HG03457 (cell line): Measurements from ENCODE around the gene ARAP3.

Experiments used
- ATAC-seq: cut with Tn5 transposase; IDR thresholded peaks from one replicate; pipeline ENCODE4 v1.9.1; 2021; ENCODE audit warnings: moderate number of reproducible peaks; ENCODE audit not compliant: unreplicated experiment

ARAP3 gene

DNA sequence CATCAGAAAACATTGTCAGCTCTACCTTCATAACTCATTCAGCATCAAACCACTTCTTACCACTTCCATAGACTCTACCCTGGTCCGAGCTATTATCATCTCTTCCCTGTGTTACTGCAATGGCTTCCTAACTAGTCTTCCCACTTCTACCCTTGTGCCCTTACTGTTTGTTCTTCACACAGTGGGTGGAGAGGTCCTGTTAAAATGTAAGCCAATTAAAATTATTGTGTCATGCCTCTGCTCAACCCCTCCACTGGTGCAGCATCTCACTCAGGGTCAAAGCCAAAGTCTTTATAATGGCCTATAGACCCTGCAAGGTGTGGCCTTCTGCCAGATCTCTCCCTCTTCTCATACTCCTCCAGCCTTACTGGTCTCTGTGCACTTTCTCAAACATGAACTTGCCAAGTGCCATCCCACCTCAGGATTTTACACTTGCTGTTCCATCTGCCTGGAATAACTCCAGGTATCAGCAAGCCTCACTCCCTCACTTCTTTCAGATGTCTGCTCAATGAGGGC is 22.8 kb upstream of the ARAP3 start:
- no peak for ATAC-seq

DNA sequence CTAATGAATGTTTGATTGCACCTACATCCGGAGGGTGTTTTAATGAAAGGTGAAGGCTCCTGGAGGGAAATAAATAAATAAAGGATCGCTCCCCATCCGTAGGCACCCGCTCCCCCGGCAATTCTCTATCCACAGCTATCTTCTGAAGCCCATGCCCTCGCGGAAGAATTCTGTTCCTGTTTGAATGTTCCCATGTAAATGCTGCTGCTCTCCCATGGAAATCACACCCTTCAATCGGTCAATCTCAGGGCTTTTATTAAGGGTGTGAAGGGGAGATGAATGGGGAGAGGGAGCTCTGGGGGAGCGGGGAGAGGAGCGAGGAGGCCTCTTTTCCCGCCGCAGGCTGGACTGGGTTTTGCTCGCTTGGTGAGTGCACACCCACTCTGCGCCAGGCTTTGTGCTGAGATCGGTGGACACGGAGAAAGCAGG is 21.1 kb upstream of the ARAP3 start:
- no peak for ATAC-seq

DNA sequence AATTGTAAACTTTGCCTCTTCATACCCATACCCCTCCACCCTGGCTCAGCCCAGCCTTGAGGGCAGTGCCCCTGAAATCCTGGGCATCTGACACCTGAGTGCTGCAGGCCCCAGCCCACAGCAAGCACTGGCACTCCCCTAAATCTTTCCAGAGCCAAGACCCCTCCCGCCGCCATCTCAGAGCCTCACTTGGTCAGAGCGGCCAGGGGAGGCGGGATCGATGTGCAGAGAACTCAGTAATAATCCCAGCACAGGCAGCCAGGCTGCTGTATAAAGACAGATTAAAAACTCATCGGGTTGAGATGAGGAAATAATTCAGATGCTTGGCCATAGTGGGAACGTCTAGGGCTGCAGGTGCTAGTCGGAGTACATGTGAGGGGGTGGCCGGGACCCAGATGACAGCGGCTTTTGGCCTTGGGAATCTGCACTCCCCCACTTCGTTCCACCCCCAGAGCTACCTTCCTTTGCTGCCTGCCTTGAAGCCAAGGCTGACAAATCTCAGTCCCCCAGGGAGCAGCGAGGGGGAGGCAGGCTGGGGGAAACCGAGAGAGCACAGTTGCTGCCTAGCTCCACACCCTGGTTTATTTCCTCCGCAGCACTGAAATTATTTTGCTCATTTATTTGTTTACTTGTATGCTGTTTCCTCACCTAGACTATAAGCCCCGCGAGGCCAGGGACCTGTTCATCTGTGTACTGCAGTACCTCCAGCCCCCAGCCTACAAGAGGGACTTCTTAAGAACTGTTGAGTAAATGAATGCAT is 19.5 kb upstream of the ARAP3 start:
- ATAC-seq = no peak

DNA sequence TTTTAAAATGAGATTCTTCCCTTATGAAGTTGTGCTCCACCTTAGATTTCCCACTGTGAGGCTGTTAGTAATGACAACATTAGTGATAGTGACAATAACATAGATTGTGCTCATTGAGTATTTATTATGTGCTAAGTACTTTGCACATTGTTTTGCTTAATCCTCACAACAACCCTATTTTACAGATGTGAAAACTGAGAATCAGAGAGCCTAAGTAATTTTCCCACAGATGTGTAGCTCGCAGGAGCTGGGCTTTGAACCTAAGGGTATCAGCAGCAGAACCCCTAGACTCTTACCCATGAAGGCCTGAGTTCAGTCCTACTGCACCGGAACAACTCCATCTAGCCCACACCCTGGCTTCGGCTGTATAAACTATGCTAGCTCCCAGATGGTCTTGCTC is 15.6 kb upstream of the ARAP3 start:
- no peak for ATAC-seq

DNA sequence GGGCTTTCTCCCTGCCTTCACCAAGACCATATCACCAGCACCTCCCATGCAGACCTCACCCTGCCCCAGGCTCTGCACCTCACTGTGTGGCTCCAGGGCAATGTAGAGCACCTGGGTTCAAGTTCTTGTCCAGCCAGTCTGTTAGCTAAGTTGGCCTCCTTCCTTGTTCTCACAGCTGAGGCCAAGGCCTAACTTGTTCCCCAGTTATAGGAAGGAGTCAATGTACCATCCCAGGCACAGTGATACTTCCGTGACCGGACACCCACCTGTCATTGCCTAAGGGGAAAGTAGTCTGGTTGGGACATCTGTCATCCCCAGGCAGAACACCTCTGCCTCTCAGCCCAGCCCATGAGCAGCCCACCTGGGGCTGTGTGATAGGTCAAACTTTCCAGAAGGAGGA is 14.4 kb upstream of the ARAP3 start:
- no peak for ATAC-seq

DNA sequence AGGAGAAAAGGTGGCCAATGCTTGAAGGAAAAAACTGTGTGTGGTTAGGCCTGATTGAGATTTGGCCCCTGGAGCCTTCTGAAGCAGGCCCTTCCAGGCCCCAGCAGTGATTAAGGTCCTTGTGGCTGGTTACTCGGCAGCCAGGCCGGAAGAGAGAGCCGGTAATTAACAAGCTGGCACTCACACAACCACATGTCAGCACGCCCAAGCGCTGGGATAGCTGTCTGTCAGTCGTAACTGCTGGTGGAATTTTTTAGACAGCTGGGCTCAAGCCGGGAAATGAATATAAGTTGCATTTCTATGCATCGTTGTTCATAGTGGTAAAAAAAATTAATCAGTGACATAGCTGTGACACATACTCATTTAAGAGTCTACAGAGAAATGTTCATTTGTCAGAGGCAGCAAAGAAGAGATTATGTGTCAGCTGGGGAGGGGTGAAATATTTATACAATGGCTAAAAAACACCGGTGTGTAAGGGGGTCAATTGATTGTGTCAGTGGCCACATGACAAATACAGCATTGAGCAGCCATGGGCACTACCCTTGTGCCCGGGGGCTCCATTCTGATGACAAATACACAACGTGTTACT is 13.7 kb upstream of the ARAP3 start:
- no peak for ATAC-seq

DNA sequence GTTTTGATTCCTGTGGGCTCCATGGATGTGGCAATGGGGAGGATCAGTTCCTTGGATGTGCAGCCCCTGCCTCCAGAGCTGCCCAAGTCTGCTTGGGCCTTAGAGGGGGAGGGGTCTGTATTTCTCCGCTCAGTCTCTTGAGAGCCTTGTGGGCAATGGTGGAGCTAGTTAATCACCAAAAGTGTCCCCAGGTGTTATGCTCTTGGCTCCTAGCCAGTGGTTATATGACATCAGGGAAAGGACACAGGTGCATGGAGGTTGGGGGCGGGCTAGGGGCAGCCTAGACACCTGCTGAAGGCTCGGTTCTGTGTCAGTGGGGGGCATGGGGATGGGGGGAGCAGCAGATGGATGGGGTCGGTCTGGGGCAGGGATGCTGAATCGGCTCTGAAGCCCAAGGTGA is 12.4 kb upstream of the ARAP3 start:
- no peak for ATAC-seq

DNA sequence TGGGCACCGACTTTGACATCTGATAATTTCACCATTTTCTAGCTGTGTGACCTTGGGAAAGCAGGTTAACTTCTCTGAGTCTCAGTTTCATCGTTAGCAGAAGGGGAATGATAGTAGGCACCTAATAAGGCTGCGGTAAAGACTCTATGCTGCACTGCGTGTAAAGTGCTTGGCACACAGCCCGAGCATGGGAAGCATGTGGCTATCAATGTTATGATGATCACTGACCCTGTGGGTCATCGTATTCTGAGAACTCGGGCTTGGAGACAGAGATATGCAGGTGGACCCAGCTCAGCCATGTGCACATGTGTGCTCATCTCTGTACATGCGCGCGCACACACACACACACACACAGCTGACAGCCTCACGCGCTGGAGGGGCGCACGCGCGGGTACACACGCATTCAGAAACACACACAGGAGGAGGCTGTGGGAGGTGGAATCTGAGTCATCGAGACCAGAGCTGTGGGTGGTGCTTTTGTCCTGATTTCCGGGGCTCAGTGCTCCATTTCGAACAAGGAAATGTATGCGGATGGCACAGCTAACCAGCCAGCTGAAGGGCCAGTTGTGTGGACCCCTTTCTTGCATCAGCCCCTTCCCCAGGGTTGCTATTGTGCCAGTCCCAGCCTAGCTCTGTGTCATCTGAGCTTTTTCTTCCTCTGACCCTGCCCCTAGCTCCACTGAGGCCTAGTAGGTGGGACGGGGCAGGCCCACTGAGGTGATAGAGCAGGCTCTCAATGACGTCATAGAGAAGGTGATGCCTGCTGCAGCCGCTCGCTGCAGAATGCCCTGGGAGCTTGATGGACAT is 11.1 kb upstream of the ARAP3 start:
- no peak for ATAC-seq

DNA sequence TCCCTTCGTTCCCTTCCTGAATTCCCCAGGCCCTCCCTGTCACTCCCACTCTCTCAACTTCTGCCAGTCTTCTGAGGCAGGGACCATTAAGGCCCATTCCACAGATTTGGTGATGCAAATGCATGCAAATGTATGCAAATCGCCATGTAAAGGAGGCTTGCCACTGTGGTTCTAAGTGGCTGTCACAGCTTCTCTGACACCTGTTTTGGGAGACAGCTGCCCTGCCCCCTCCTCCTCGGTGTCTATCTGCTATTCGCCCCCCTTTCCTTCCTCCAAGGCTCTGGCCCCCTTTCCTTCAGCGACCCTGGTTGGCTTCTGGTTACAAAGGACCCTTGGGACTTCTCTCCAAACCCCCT is 10.5 kb upstream of the ARAP3 start:
- no peak for ATAC-seq

DNA sequence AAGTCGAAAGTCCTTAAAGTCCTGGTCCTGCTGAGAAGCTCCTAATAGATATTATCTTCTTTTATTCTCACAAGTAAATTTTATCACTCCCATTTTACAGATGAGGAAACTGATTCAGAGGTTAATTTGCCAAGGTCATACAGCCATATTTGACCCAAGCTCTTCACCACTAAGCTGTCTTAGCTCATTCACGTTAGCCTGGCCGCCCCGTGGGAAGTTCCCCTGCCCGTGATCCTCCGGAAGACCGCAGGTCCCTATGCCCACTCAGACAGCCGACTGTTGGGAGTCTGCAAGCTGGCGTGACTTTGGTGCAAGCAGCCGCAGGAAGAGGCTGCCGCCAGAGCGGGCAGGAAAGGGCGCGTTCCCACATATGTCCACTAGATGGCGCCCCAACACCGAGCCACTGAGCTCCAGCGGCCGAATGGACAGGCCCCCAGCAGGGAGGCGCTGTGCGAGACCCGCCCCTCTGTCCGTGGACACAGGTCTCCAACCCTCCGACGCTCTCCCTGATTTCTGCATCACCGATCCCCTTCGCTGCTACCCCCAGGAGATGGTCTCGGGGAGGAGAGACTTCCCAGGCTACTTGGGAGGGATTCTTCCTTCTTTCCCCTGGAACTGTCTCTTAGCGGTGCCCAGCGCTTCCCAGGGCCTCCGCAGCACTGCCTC is 10.0 kb upstream of the ARAP3 start:
- ATAC-seq = peak; percentile 65

DNA sequence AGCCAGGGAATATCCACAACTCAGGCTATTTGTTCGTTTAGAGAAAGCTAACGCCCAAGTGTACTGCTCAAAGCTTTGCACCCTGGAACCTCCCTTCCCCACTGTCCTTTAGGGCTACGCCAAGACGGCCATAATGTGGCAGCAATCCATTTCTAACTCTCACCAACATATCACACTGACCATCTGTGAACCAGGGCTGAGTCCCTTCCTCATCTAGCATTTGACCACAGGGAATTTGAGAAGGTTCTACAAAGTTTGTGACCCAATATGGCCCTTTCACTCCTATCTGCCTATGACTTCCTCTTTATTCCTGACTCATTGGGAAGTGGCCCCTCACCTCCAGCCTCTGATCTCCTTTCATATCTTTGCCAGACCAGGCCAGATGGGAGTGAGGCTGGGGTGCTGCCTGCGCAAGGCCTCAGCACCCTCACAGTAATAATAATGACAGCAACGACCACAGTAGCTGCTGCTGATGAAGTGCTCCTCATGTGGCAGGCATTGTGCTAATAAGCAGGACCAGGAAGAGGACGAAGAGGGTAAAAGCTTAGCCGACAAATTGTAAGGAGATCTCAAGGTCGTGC is 9.3 kb upstream of the ARAP3 start:
- ATAC-seq = no peak

DNA sequence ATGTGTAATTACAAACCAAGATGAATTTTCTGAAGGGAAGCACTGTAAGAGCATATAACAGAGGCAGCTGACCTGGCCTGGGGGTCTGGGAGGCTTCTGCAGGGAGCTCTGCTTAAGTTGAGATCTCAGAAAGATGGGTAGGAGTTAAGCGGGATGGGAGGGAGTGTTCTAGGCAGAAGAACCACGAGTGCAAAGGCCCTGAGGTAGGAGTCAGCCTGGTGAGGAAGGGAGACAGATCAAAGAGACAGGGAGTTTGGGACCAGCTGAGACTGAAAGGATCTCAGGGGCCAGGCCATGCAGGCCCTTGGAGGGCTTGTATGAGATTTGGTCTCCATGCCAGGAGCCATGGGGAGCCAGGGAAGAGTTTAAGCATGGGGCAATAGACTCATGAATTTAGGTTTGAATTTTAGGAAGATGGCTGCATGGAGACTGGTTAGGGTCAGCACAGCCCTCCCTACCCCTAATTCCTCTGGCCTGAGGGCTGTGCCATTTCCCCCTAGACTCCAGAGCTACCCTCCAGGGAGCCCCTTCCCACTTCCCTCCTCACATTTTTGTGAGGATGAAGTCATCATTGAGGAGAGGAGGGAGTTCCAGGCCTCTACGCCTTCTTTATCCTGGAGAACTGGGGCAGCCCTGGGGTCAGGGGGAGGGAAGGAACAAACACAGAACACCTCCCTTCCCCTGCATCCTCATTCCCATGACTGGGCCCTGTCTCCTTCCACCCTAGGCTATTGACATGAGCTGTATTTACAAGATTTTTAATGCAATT is 4.8 kb upstream of the ARAP3 start:
- ATAC-seq = no peak

DNA sequence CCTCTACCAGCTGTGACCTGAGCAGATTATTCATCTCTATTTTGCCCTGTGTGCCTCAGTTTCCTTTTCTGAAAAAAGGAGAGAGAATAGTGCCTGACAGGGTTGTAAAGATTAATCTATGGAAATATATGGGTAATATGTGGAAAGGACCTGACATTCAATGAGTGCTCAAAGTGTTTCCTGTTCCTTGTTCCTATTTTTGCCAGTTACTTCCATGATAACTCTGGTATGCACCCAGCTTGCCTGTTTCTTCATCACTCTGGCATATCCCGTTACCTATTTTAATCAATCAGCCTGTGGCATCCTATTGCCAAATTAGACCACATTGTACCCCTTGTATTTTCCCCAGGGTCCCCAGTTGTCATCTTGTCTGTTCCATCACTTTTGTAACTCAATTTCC is 3.6 kb upstream of the ARAP3 start:
- no peak for ATAC-seq

DNA sequence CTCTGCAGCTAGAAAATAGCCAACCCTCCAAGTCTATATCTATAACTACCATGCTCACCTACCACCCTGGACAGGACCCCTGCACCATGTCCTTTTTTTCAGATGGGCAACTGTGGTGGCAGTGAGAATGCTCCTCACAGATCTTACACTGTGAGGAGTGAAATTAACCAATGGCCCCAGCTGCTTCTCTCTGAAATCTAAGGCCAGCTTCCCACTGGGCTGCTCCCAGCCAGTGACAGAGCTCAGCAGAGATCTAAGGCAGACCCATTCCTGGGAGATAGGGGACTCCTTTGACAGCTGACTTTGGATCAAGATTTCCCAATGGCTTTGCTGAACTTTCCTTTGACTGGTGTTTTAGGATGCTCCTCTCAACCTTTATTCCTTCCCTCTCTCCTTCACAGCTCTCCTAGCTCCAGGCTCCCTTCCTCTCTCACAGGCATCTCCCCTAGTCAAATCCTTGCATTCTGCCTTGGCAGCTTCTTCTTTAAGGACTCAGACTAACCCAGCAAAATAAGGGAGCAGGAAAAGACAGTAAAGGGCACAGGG is 1.6 kb upstream of the ARAP3 start:
- no peak for ATAC-seq

DNA sequence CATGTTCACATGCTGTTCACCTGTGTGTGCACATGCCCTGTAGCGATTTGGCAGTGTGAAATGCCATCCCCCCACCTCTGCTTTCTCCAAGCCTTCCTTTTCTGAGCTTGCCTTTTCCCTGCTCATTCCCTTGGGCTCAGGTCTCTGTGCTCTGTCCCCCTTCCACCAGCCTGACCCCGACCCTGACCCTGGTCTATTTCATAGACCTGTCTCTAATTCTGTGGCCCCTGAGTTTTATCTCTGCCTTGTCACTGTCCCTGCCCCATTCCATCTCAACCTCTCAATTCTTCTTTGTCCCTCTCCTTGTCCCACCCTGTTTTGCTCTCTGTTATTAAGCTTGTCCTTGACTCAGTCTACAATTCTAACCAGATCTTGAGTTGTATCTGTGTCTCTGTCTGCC is 735 bp downstream of the ARAP3 start:
- no peak for ATAC-seq

DNA sequence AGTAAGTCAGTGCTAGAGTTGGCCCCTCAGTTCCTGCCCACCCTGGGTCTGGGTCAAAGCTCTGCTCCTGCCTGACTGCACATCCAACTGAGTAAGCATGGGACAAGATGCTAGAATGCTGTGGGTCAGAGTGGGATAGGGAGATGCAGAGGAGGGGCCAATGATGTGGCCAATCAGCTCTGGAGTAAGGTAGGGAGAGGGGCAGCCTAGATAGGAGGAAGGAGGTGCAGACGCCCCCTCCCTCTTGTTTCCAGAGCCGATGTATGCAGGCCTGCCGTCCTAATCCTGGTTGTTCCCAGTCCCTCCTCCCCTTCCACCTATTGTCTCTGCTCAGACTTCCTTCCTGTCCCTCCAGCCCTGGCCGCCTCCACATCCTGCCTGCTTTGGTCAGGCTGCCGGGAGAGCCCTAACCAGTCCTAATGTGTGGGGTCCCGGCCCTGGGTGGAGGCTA is 1.3 kb downstream of the ARAP3 start:
- ATAC-seq = no peak

DNA sequence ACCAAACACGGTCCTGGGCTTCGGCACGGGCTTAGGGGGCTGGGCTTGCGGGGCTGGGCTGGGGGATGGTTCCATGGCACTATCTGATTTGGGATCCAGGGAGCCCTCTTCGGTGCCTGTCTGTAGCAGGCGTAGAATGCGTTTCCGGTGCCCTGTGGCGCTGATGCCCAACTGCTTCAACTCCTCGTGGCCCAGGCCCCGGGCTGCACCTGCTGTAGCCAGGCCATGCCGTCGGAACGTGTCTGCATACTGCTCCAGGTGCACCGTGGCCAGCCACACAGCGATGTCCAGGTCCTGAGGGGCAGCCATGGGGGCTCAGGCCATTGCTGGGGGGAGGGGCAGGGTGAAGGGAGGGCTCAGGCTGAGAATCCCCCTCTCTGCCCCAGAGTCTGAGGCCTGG is 1.9 kb downstream of the ARAP3 start:
- ATAC-seq = no peak

DNA sequence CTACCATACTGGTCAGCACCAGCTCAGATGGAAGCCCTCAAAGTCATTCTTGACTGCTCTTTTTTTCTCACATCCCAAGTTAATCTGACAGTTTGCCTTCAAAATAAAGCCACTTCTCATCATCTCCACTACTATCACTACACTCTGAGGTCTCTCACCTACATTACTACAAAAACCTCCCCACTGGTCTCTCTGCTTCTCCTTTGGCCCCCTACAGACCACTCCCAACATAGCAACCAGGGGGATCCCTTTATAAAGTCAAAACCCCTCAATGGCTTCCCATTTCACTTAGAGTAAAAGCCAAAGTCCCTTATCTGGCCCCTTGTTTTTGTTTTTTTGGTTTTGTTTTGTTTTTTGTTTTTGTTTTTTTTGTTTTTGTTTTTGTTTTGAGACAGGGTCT is 4.6 kb downstream of the ARAP3 start:
- no peak for ATAC-seq

DNA sequence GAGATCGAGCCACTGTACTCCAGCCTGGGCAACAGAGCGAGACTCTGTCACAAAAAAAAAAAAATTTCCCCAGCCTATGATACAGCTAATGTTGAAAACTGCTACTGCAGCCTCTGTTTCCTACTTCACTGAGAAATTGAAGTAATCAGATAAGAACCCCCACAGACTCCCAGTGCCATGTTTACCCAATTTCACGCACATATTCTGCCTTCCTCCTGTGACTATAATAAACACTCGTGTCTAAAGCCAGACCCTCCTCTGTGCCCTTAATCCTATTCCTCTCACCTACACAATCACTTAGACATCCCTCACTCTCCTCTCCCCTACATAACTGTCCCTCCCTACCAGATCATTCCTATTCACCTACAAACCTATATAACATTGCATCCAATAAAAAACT is 6.4 kb downstream of the ARAP3 start:
- ATAC-seq = no peak

DNA sequence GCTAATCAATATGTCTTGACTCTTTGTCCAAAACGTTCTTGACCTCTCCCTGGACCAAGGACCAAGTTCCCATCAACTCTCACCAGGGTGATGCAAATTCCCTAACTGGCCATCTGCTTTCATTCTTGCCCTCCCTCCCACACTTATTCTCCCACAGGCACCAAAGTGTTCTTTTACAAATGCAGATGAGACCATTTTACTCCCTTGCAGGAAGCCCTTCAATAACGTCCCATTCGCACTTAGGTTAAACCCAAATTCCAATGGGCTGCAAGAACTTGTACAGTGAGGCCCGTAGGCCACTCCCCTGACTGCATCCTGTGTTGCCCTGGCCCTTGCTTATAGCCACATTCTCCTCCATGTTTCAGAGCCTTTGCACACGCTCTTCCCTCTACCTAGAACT is 7.3 kb downstream of the ARAP3 start:
- ATAC-seq = no peak
